HG02981 (cell line): ENCODE measurements around the gene SLC66A1.

Experiments used
- ATAC-seq: cut with Tn5 transposase; IDR thresholded peaks from one replicate; pipeline ENCODE4 v1.9.1; 2021; ENCODE audit warnings: mild to moderate bottlenecking, moderate library complexity; ENCODE audit not compliant: unreplicated experiment

SLC66A1 gene

DNA sequence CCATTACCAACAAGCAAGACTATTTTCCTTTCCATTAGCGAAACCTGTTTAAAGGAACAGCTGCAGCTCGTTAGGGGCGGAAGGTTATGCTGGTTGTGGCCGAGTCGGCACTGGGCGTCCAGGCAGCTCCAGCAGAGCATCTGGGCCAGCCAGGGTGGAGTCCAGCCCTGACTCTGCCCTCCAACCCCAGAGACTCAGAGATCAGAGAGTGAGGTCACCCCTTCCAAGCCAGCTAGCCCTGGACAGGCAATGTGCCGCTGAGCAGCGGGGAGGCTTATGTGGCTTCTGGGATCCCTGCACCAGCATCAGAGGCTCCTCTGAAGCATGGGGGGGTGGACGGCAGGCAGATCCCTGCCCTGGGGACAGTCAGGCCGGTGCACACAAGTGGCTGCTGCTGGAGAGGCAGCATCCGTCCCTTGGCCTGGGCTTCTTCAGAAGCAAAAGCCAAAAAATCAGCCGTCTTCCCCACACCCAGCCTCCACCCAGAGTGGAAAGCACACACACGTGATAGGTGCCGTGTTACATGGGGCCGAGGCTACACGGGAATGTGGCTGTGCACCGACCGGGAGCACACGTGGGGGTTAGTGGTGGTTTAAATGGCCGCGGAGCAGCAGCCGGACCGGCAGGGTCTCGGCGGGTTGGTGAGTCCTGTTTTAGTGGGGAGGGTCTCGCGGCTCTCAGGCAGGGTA, 30.1 kb downstream of the SLC66A1 start:
- no peak for ATAC-seq

- no peak for ATAC-seq
Measured at GRCh38 chr1:19342894-19343616, 30.9 kb downstream of the SLC66A1 start.

DNA sequence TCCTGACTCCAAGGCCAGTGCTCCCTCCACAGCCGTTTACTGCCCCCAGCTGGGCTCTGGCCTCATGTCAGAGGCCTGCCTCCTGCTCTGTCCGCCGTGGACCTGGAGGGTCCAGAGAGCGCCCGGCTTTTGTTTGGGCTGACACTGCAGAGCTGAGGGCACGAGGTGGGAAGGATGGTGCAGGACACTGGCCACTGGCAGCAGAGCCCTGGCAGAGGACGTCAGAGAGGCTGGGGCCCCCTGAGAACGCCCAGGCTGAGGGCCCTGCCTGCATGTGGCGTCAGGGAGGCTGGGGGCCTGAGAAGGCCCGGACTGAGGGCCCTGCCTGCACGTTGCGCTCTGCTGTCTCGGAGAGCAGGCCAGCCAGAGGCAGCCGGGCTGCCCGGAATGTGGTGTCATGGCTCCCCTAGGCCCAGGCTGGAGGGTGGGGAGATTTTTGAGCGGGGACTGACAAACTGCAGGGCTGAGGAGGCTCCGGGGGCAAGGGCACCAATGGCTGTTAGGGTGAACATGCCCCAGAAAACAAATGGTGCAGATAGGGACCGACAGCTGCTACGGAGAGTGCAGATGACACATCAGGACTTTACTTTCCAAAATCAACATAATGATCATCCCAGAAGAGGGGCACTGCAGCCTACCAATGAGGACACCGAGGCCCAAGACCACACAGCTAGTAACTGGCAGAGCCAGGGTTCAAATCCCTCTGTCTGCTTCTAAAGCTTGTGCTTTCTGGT, 31.7 kb downstream of the SLC66A1 start:
- no peak for ATAC-seq

- ATAC-seq: no peak
Measured at GRCh38 chr1:19344372-19344810, 32.3 kb downstream of the SLC66A1 start.

GRCh38 chr1:19344831-19345230, 32.7 kb downstream of the SLC66A1 start:
- no peak for ATAC-seq

DNA sequence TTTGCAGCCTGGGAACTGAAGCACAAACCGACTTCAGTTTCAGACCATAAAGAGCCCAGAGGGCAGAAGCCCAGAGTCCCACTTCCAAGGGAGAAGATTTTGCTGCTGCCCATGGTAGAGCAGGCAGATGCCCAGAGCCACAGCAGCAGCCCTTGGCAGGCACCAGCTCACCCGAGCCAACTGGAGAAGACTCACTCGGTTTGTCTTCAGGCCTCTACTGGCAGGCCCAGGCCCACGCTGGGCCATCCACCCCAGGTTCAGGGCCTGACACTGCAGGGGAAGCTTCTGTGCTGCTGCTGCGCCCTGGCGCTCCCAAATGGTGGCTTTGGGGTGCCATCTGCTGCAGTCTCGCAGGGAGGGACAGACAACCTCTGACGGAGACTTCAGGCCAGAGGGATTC, 33.3 kb downstream of the SLC66A1 start:
- no peak for ATAC-seq

DNA sequence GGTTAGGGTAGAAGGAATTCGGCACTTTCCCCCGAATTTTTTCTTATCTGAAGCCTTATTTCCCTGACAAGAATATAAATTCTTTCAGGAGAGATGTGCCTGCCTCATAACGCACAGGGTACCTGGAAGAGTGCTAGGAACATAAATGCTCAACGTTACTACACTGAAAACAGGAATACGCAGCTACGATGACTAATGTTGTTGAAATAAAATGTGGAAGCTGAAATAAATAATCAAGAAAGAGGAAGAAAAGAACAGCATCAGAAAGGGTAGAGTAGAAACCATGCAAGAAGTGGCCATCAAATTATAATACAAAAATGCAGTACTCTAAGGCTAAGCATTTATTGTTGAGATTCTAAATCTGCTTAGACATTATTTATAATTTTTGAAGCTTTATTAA, 33.9 kb downstream of the SLC66A1 start:
- no peak for ATAC-seq

- no peak for ATAC-seq
Measured at GRCh38 chr1:19347533-19348172, 35.5 kb downstream of the SLC66A1 start.

GRCh38 chr1:19348441-19349198, 36.5 kb downstream of the SLC66A1 start:
- no peak for ATAC-seq

DNA sequence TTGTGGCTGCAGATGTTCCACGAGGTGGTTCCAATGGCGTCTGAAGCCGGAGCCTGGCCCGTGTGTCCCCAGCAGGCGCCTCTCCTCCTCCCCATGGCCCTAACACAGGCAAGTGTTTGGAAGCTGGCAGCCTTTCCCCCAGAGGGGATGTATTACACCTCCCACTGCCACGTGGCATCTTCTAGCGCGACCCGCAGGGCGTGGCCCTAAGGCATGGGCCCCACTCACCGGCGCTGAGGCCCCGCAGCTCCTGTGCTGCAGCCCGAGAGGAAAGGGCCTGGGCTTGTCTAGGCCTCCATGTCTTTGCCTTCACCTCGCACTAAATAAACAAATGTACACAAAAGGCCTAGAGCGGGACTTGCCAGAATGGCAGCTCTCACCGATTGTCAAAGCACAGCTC, 37.9 kb downstream of the SLC66A1 start:
- ATAC-seq: no peak

DNA sequence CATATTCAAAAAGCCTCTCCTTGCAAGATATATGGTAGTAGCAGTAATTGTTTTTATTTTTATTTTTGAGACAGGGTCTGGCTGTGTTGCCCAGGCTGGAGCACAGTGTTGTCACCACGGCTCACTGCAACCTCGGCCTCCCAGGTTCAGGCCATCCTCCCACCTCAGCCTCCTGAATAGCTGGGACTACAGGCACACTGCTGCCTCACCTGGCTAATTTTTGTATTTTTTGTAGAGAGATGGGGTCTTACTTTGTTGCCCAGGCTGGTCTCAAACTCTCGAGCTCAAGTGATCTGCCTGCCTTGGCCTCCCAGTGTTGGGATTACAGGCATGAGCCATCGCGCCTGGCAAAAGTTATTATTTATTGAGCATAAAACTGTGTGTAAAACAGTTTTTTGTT, 38.4 kb downstream of the SLC66A1 start:
- ATAC-seq: no peak

GRCh38 chr1:19351873-19352272, 39.7 kb downstream of the SLC66A1 start:
- ATAC-seq: no peak

- no peak for ATAC-seq
Measured at GRCh38 chr1:19352839-19353238, 40.7 kb downstream of the SLC66A1 start.

GRCh38 chr1:19353596-19353995, 41.5 kb downstream of the SLC66A1 start:
- ATAC-seq: no peak

DNA sequence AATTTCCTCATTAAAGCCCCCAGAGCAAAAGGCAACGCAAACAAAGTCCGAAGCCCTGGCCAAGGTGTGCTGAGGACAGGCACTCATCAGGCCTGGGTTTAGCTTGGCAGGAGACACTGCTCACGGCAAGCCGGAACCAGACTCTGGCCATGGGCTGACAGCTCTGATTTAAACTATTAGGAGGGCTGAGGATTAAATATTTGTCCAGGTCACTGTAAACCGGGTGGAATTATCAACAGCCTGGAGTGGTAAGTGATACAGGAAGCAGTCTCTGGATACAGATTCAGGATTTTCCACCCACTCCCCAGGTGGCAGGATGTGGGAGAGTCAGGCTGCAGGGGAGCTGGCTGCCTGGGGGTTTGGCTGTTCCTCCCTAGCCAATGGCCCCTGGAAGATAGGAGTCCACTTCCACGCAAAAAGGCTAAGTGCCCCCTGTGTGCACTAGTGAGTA, 42.4 kb downstream of the SLC66A1 start:
- no peak for ATAC-seq

DNA sequence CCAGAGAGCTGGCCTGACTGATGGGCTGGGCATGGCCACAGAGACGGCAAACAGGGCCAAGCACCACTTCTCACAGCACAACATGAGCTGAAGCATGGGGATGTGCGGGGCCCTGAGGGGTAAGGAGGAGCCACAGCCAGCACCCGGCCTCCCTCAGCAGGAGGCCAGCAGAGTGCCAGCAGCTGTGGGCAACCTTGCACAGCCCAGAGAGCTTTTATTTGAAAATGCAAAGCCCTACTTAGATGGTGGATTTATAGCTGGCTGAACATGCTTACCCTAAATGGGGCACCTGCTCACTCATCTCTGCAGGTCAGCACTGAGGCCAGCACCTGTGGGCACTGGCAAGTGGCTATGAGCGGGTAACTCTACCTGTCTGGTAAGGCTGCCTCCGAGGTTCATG, 44.1 kb downstream of the SLC66A1 start:
- ATAC-seq: no peak

DNA sequence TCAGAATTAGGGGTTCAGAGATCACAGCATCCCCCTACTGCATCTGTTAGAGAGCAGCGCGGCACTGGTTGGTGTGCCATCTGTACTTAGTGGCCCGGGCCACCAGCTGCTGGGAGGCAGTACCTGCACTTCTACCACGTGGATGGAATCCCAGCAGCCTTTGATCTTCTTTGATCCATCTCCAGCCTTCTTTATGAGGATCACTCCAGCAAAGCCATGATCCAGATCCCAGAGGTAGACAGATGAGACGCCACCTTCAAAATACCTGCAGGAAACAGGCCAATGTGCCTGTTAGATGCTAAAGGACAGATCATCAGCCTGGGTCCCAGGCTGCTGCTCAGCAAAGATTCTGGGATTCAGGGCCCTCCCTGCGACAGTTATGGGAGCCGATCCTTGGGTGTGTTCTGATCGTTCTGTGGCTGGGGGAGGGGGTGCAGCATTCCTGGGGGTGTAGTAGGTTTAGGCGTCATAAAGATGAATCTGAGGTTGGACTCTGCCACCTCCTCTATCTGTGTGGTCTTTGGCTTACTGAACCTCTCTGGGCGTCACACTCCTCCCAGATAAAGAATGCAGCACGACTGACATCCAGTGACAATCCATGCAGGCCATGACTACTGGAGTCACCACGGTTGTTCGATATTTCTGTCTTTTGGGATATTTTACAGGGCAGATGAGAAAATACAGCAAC, 45.3 kb downstream of the SLC66A1 start:
- no peak for ATAC-seq

- ATAC-seq: no peak
Measured at GRCh38 chr1:19358710-19359109, 46.6 kb downstream of the SLC66A1 start.

GRCh38 chr1:19359357-19359756, 47.2 kb downstream of the SLC66A1 start:
- ATAC-seq: no peak

DNA sequence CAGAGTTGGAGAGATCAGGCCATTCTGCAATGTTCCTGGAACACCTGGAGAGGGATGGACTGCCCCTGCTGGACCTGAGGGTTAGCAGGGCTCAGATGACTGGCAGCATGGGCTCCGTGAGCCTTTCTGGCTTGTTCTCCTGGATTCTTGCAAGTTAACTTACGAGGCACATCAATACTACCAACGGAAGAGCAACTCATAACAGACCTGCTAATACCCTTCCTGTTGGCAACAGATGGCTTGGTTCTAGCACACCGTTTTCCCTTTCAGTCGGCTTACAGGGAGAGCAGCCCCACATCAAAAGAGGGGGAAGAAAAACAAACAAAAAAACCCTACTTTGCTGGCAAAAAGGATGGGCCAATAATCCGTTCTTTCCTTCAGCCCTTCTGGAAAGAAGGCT, 47.9 kb downstream of the SLC66A1 start:
- no peak for ATAC-seq
